Loucy (cell line): Measurements from ENCODE around the gene CLDN34.

ENCODE experiments used
- H2AFZ ChIP-seq: fragments of 200-600 bp; sonication (generic); 2 replicates; pipeline ENCODE4 v1.6.0; 2016; ENCODE audit warnings: antibody characterized with exemption, mild to moderate bottlenecking, low read length, moderate library complexity
- H3F3A ChIP-seq: fragments of 200-600 bp; 2 replicates; pipeline ENCODE4 v1.6.0; 2016; ENCODE audit warnings: antibody characterized with exemption, low read depth, mild to moderate bottlenecking
- H3K27me3 ChIP-seq: fragments of 200-600 bp; sonication (generic); 2 replicates; pipeline ENCODE4 v1.6.1; 2014; ENCODE audit warnings: low read length, mild to moderate bottlenecking; ENCODE audit not compliant: insufficient read depth, poor library complexity, severe bottlenecking
- H3K36me3 ChIP-seq: fragments of 200-600 bp; sonication (generic); 2 replicates; pipeline ENCODE4 v1.6.1; 2016; ENCODE audit warnings: low read length; ENCODE audit not compliant: insufficient read depth
- H3K4me1 ChIP-seq: fragments of 200-600 bp; sonication (generic); 2 replicates; pipeline ENCODE4 v1.5.1; 2014; ENCODE audit warnings: low read length, mild to moderate bottlenecking; ENCODE audit not compliant: insufficient read depth, poor library complexity, severe bottlenecking
- H3K4me2 ChIP-seq: fragments of 200-600 bp; sonication (generic); 2 replicates; pipeline ENCODE4 v1.6.0; 2014; ENCODE audit warnings: antibody characterized with exemption, low read length, low read depth, mild to moderate bottlenecking; ENCODE audit not compliant: poor library complexity, severe bottlenecking
- H3K4me3 ChIP-seq: fragments of 200-600 bp; sonication (generic); 2 replicates; pipeline ENCODE4 v1.5.1; 2014; ENCODE audit warnings: low read length, mild to moderate bottlenecking, mixed read lengths; ENCODE audit not compliant: poor library complexity, severe bottlenecking
- H3K79me2 ChIP-seq: fragments of 200-600 bp; sonication (generic); 2 replicates; pipeline ENCODE4 v1.6.1; 2014; ENCODE audit warnings: low read length; ENCODE audit not compliant: insufficient read depth
- H3K9ac ChIP-seq: fragments of 200-600 bp; sonication (generic); 2 replicates; pipeline ENCODE4 v1.6.0; 2014; ENCODE audit warnings: mild to moderate bottlenecking, low read depth, low read length, moderate library complexity; ENCODE audit not compliant: poor library complexity, severe bottlenecking
- H3K9me2 ChIP-seq: fragments of 200-600 bp; sonication (generic); replicated peaks from 2 replicates; pipeline ENCODE4 v1.6.1; 2016; ENCODE audit warnings: low read depth, low read length, mixed read lengths
- H3K9me3 ChIP-seq: fragments of 200-600 bp; sonication (generic); 2 replicates; pipeline ENCODE4 v1.6.1; 2014; ENCODE audit warnings: mild to moderate bottlenecking, antibody characterized with exemption, low read length, low read depth; ENCODE audit not compliant: insufficient read depth
- H4K20me1 ChIP-seq: fragments of 200-600 bp; sonication (generic); 2 replicates; pipeline ENCODE4 v1.6.0; 2014; ENCODE audit warnings: antibody characterized with exemption, low read length, mild to moderate bottlenecking; ENCODE audit not compliant: insufficient read depth, poor library complexity, severe bottlenecking
- EZH2phosphoT487 ChIP-seq: fragments of 200-600 bp; IDR thresholded peaks from 2 replicates; pipeline ENCODE4 v1.6.1; 2018; ENCODE audit warnings: antibody characterized with exemption, mild to moderate bottlenecking, moderate library complexity, borderline replicate concordance
- TF ChIP-seq, protein P1 (sequence below): fragments of 200-600 bp; sonication (generic); conservative IDR thresholded peaks from 2 replicates; pipeline ENCODE4 v1.5.1; 2014; ENCODE audit warnings: mild to moderate bottlenecking, antibody characterized with exemption, low read length

Gene CLDN34

GRCh38 chrX:9921407-9921806 lies 45.8 kb upstream of the CLDN34 start:
- TF ChIP-seq EZH2phosphoT487, result no peak
- TF ChIP-seq, protein P1, sequence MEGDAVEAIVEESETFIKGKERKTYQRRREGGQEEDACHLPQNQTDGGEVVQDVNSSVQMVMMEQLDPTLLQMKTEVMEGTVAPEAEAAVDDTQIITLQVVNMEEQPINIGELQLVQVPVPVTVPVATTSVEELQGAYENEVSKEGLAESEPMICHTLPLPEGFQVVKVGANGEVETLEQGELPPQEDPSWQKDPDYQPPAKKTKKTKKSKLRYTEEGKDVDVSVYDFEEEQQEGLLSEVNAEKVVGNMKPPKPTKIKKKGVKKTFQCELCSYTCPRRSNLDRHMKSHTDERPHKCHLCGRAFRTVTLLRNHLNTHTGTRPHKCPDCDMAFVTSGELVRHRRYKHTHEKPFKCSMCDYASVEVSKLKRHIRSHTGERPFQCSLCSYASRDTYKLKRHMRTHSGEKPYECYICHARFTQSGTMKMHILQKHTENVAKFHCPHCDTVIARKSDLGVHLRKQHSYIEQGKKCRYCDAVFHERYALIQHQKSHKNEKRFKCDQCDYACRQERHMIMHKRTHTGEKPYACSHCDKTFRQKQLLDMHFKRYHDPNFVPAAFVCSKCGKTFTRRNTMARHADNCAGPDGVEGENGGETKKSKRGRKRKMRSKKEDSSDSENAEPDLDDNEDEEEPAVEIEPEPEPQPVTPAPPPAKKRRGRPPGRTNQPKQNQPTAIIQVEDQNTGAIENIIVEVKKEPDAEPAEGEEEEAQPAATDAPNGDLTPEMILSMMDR, result no peak
- Histone ChIP-seq H2AFZ (no peak overlapping the region), H3K36me3 (no peaks in the 10 kb centered on the region), H3K4me1 (no peaks in the 10 kb centered on the region), H3K9me2 (no peaks in the 10 kb centered on the region), H3K79me2 (no peaks in the 10 kb centered on the region), H3F3A (no peaks in the 10 kb centered on the region), H3K27me3 (no peaks in the 10 kb centered on the region), H3K9ac (no peak overlapping the region), H3K4me3 (no peak overlapping the region), H3K9me3 (no peaks in the 10 kb centered on the region), H4K20me1 (no peaks in the 10 kb centered on the region), H3K4me2 (no peak overlapping the region)

DNA sequence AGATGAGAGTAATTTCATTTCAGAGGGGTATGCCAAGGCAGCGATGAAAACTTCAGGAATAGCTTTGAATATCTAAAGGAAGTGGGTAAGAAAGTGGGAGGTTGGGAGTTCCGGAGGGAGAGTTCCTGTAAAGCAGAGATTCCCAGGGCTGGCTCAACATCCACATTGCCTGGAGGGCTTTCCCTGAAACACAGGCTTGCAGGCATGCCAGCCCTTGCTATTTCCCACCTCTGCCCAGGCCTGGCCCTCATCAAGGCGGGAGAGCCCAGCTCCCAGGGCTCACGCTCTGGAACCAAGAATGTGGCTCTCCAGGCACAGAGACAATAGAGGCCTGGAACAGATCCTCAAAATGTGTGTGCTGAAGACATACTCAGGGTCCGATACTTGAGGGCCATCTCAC lies 43.8 kb upstream of the CLDN34 start:
- Histone ChIP-seq H3K9me2 (no peaks in the 10 kb centered on the region), H3F3A (no peaks in the 10 kb centered on the region), H3K4me3 (no peak overlapping the region), H3K79me2 (no peaks in the 10 kb centered on the region), H3K9ac (no peak overlapping the region), H2AFZ (no peak overlapping the region), H3K27me3 (no peaks in the 10 kb centered on the region), H3K9me3 (no peaks in the 10 kb centered on the region), H3K36me3 (no peaks in the 10 kb centered on the region), H3K4me1 (no peaks in the 10 kb centered on the region), H3K4me2 (no peak overlapping the region), H4K20me1 (no peaks in the 10 kb centered on the region)
- TF ChIP-seq, protein P1, result no peak
- no peak for TF ChIP-seq EZH2phosphoT487

DNA sequence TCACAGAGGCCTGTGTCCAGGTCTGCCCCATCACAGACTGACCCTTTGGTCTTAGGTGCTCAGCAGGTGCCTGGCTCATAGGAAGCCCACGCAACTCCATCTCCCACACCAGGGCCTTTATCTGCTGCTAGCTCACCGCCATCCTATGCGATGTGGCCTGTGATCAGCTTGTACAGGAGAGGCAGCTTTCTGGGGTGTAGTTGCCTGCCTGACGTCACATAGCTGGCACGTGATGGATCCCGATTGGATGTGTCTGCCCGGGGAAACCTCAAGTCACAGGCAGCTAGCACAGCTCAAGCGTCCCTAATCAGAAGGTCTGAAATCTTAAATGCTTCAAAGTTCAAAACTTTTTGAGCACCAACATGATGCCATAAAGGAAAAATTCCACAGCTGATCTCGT lies 41.2 kb upstream of the CLDN34 start:
- H3K79me2 ChIP-seq, result no peaks in the 10 kb centered on the region
- TF ChIP-seq, protein P1, result no peak
- TF ChIP-seq EZH2phosphoT487, result no peak
- H3K9me2 ChIP-seq, result no peaks in the 10 kb centered on the region
- H3K4me3 ChIP-seq, result no peak overlapping the region
- H3K4me1 ChIP-seq, result no peaks in the 10 kb centered on the region
- H3K4me2 ChIP-seq, result no peak overlapping the region
- H2AFZ ChIP-seq, result no peak overlapping the region
- no peaks in the 10 kb centered on the region for H4K20me1 ChIP-seq
- H3K9ac ChIP-seq, result no peak overlapping the region
- H3K27me3 ChIP-seq, result no peaks in the 10 kb centered on the region
- no peaks in the 10 kb centered on the region for H3K36me3 ChIP-seq
- H3K9me3 ChIP-seq, result no peaks in the 10 kb centered on the region
- H3F3A ChIP-seq, result no peaks in the 10 kb centered on the region
